Heart left ventricle (tissue), 13 donors: ENCODE data around the gene SLC25A43.

Experiments
- CTCF ChIP-seq, 12 donors: fragments of 200-600 bp; sonication (generic) in 4 of 12; IDR thresholded peaks; one replicate each; pipeline versions ENCODE4 v1.5.0 to v1.8.0; 2018 to 2022; ENCODE audit warnings: antibody characterized with exemption in 12 of 12, mild to moderate bottlenecking in 5 of 12
- POLR2A ChIP-seq, 2 donors: fragments of 450-650 bp; IDR thresholded peaks; one replicate each; pipeline ENCODE4 v1.6.1; 2017; ENCODE audit warnings: antibody characterized with exemption in 2 of 2, mild to moderate bottlenecking in 2 of 2, moderate library complexity in 2 of 2
- donor health status: ischemic (EF 13 %, LVEDD 7.1; RV severe dilation, severe dysfunction).
- donor health status: DM: no; HTN: yes; CAD: no.
- donor health status: DM: no; HTN: no; CAD: no.
- donor health status: ischemic (EF 25% LVEDD 6.9; RV normal size, moderate dysfunction).
- donor health status: ischemic (EF 25% LVEDD 5.7; RV mildly dilated, moderate dysfunction).
- donor health status: ischemic (EF 35%, LVEDD 5.7; RV mildly dilated, moderate dysfunction).
- donor health status: nonischemic (EF 11% LVEDD 7.7; RV severe dilation, severe dysfunction).
- donor health status: DM: yes; HTN: yes; CAD: no.
- donor health status: PGD.
- donor health status: ischemic (EF 29% LVEDD 5.4; RV normal size, mild dysfunction).
- donor health status: nonischemic (EF 23%, LVEDD 6.1; RV moderate dilation, normal function).

- TF ChIP-seq CTCF (IDR thresholded peaks at IDR 0.05) = no peak
- no peak for TF ChIP-seq POLR2A (IDR thresholded peaks at IDR 0.05)
Measured at GRCh38 chrX:119389214-119389613, 9.9 kb upstream of the SLC25A43 start.
